T-helper 1 cell treated with Interleukin-12 subunit alpha and Interleukin-12 subunit beta and Interleukin-4 antibody, amounts not matched to agents 30 ng/mL and 1 ng/mL, for 36 hours (primary cell): ENCODE measurements around the gene TTC28. TPM values are rescaled to one million over a fixed set of nuclear protein-coding genes. Genes with fewer than 3 reads are reported as not detected.

Experiments
- intact Hi-C: fragments of 100-400 bp; cut with micrococcal nuclease; formaldehyde crosslinking; loops from one replicate; pipeline ENCODE4 v1.15.1; 2024
- total RNA-seq: library from RNA; stranded (reverse); gene quantifications from 2 replicates; pipeline ENCODE4 v1.2.3, GENCODE V29; 2022

The TTC28 gene
- total RNA-seq, 1 donor from 2014 or later = 3.1 TPM

DNA sequence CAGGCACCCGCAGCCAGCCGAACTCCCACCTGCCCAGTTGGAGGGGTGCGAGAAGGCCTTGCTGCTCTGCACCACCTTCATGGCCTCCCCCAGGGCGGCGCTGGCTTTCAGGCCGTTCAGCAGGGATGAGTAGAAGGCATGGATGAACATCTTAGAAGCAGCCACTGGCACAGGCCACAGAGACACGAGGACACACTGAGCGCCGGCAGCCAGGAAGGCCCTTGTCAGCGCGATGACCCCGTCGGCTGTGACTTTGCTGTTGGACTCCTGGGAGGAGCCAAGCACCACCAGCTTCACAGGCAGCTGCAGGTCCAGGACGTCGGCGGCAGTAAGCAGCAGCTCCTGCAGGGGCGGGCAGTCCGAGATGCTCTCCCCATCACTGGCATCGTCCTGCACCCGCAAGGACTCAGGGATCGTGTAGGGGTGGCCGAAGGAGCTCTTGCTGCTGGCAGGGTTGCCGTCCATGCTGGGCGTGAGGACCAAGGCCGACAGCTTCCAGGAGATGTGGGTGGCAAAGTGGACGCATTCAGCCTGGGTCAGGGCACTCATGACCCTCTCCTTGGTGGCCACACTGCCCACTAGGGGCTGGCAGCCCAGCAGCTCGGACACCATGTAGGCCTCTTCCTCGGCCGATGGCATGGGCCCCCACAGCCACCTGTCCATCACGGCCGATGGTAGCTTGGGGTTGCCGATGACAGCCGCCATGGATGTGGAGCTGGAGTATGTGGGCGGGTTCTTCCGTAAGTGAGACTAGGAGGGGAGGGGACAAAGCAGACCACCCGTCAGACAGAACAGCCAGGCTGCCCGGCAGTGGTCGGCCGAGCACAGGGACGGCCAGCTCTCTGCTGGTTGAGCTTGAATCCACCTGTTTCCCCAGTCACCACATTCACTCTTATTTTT lies 680.9 kb downstream of the TTC28 start:
- intact Hi-C loops = no loop called here

DNA sequence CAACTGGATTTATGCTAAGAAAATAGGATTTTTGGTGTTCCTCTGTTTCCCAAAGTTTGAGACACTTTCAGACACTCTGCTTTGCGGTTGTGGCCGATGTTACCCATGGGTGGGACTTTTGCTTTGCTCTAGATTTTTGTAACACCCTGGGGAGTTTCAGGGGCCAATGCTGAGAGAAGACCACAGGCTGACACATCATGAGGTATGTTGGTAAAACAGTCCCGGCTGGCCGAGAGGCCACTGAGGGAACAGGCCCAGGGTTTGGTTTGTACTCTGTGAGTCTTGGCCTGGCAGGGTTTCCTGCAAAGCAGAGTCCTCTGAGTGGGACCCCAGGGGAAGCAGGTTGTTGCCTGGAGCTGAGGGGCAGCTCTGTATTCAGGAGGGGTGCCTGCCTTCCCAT lies 682.1 kb downstream of the TTC28 start:
- intact Hi-C loops = no loop called here

DNA sequence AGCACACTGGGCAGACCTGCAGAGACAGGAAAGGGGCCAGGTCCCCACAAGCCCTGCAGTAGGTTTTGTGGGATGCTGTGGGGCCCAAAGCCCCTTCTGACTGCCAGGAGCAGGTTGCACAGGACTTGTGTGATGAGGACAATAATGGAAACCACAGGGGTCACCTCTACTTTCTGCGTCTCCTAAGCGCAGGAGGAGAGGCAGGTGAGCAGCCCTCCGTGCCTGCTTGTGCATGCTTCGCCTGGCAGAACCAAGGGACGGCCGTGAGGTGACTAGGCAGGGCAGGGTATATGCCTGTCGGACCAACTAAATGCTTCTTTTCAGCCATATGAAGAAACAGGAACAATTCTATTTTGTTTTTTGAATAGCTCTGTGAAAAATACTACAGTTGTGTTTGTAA lies 682.7 kb downstream of the TTC28 start:
- intact Hi-C loops = no loop called here

- intact Hi-C loops = no loop called here
These were observed 683.1 kb downstream of the TTC28 start for GRCh38 chr22:27996529-27996925.

- intact Hi-C loops = no loop called here
These were observed 683.7 kb downstream of the TTC28 start for GRCh38 chr22:27995801-27996528.

- intact Hi-C loops = no loop called here
These were observed 684.9 kb downstream of the TTC28 start for GRCh38 chr22:27994481-27995331.

DNA sequence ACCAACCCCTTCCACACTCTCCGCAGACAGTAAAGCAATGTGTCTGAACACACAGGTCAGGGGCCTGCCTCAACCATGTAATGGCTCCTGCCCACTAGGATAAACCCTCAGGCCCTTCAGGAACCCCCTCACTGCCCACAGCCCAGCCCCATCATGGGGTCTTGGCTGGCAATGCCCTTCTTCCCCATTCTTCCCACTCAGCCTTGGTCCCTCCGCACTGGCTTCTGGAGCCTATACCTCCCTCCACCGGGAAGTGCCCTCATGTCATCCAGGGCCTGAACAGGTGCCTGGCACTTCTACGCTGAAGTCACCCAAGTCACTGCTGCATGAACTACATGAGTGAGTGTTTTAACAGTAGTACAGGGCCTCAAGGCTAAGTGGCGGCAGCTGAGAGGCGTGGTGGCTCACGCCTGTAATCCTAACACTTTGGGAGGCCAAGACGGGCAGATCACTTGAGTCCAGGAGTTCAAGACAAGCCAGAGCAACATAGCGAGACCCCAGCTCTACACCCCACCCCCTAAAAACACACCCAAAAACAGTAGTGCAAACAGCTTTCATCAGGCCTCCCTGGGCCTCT lies 685.8 kb downstream of the TTC28 start:
- intact Hi-C loops = no loop called here

DNA sequence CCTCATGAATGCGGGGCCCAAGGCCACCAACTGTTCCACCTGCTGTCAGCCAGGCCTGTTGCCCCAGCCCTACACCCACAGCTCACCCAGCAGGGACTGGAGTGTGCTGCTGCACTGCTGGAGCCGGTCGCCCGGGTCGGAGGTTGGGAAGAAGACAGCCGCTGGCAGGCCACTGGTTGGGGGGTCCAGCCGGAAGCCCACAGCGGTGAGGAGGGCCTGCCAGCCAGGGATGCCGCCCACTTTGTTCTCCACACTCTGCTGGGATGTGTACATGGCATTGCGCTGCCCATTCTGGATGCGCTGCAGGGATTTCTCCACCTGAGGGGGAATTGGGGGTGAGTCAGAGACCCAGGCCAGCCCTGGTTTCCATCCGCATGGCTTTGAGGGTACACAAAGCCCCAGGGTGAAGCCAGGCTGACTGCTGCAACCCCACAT lies 686.4 kb downstream of the TTC28 start:
- intact Hi-C loops = no loop called here

GRCh38 chr22:27992294-27993165 lies 687.1 kb downstream of the TTC28 start:
- intact Hi-C loops = no loop called here

- intact Hi-C loops = no loop called here
These were observed 687.9 kb downstream of the TTC28 start for GRCh38 chr22:27991586-27992293.

DNA sequence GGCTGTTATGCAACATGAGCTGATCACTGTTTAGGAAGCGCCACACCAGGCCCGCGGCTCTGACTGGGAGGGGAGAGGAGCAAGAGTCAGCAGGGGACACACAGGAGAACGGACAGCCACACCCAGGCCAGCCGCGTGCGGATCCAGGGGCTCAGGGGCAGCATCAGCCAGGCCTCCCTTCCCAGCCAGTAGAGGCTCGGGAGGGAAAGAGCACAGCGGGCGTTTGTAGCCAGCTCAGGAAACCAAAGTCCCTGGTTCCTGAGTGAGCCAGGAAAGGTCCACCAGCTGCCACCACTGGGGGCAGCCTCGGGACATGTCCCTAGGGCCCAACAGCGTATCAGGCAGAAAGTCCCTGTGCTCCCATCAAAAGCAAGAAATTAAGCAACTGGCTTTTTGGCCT lies 688.8 kb downstream of the TTC28 start:
- intact Hi-C loops = no loop called here

- intact Hi-C loops = no loop called here
These were observed 689.2 kb downstream of the TTC28 start for GRCh38 chr22:27990451-27990840.

- intact Hi-C loops = no loop called here
These were observed 689.7 kb downstream of the TTC28 start for GRCh38 chr22:27989758-27990450.

- intact Hi-C loops = no loop called here
These were observed 690.9 kb downstream of the TTC28 start for GRCh38 chr22:27988704-27989103.

- intact Hi-C loops = no loop called here
These were observed 692.1 kb downstream of the TTC28 start for GRCh38 chr22:27987557-27987956.

DNA sequence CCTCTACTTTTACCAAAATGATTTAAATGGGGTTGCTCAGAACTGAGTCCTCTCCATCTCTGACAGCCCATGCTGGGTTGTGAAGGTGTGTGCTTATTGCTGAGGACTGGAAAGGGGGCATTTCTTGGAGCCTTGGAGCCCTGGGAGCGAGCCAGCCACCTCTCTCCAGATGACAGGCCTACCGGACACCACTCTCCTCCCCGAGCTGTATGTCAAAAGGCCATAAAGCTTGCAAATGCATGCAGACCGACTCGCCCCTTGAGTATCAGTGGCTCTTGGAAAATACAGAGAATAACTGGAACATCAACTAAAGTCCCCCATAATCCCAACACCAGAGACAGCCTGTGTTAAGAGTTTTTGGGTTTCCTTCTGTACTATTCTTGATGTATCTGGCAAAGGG lies 692.7 kb downstream of the TTC28 start:
- intact Hi-C loops = no loop called here

GRCh38 chr22:27986459-27986858 lies 693.2 kb downstream of the TTC28 start:
- intact Hi-C loops = no loop called here

- intact Hi-C loops = no loop called here
These were observed 694.0 kb downstream of the TTC28 start for GRCh38 chr22:27985323-27986275.
